HUES48 (cell line): ENCODE measurements around the gene MORC1.

Experiments
- H3K27ac ChIP-seq: one replicate; pipeline ENCODE4 v1.7.0; 2013; ENCODE audit warnings: low read depth, low read length, inconsistent platforms
- H3K27me3 ChIP-seq: 2 replicates; pipeline ENCODE4 v1.6.1; 2013; ENCODE audit warnings: mild to moderate bottlenecking, low read length; ENCODE audit not compliant: control insufficient read depth, insufficient read depth
- H3K36me3 ChIP-seq: 2 replicates; pipeline ENCODE4 v1.6.1; 2013; ENCODE audit warnings: low read length; ENCODE audit not compliant: control insufficient read depth, insufficient read depth
- H3K4me1 ChIP-seq: 2 replicates; pipeline ENCODE4 v1.6.1; 2013; ENCODE audit warnings: mild to moderate bottlenecking, low read length; ENCODE audit not compliant: control insufficient read depth, insufficient read depth
- H3K4me3 ChIP-seq: 2 replicates; pipeline ENCODE4 v1.5.1; 2013; ENCODE audit warnings: mild to moderate bottlenecking, low read depth, low read length
- H3K9ac ChIP-seq: 2 replicates; pipeline ENCODE4 v1.6.1; 2013; ENCODE audit warnings: mild to moderate bottlenecking, low read depth, low read length, moderate library complexity
- H3K9me3 ChIP-seq: 2 replicates; pipeline ENCODE4 v1.6.1; 2013; ENCODE audit warnings: low read length; ENCODE audit not compliant: control insufficient read depth, insufficient read depth

MORC1 gene

GRCh38 chr3:108946292-108947285 lies 171.3 kb downstream of the MORC1 start:
- Histone ChIP-seq H3K27ac (no peak overlapping the region), H3K36me3 (no peaks in the 10 kb centered on the region), H3K4me1 (no peaks in the 10 kb centered on the region), H3K9me3 (no peaks in the 10 kb centered on the region), H3K27me3 (no peaks in the 10 kb centered on the region), H3K4me3 (no peak overlapping the region), H3K9ac (no peak overlapping the region)

- Histone ChIP-seq H3K4me1 (no peaks in the 10 kb centered on the region), H3K27ac (no peak overlapping the region), H3K36me3 (no peaks in the 10 kb centered on the region), H3K4me3 (no peak overlapping the region), H3K9ac (no peak overlapping the region), H3K9me3 (no peaks in the 10 kb centered on the region), H3K27me3 (no peaks in the 10 kb centered on the region)
Observed at GRCh38 chr3:108940568-108941263, 177.2 kb downstream of the MORC1 start.

- no peak overlapping the region for H3K4me3 ChIP-seq
- H3K27me3 ChIP-seq = no peaks in the 10 kb centered on the region
- no peaks in the 10 kb centered on the region for H3K36me3 ChIP-seq
- no peak overlapping the region for H3K27ac ChIP-seq
- H3K4me1 ChIP-seq = no peaks in the 10 kb centered on the region
- no peak overlapping the region for H3K9ac ChIP-seq
- H3K9me3 ChIP-seq = no peaks in the 10 kb centered on the region
Observed at GRCh38 chr3:108940166-108940565, 177.8 kb downstream of the MORC1 start.

GRCh38 chr3:108936924-108937689 lies 180.8 kb downstream of the MORC1 start:
- no peak overlapping the region for H3K27ac ChIP-seq
- H3K9ac ChIP-seq = no peak overlapping the region
- H3K36me3 ChIP-seq = no peaks in the 10 kb centered on the region
- no peaks in the 10 kb centered on the region for H3K4me1 ChIP-seq
- H3K27me3 ChIP-seq = no peaks in the 10 kb centered on the region
- H3K4me3 ChIP-seq = no peak overlapping the region
- no peaks in the 10 kb centered on the region for H3K9me3 ChIP-seq

GRCh38 chr3:108931035-108931434 lies 186.9 kb downstream of the MORC1 start:
- H3K9me3 ChIP-seq = no peaks in the 10 kb centered on the region
- no peaks in the 10 kb centered on the region for H3K36me3 ChIP-seq
- H3K4me1 ChIP-seq = no peaks in the 10 kb centered on the region
- H3K9ac ChIP-seq = no peak overlapping the region
- H3K27me3 ChIP-seq = no peaks in the 10 kb centered on the region
- no peak overlapping the region for H3K27ac ChIP-seq
- no peak overlapping the region for H3K4me3 ChIP-seq

GRCh38 chr3:108918866-108919265 lies 199.1 kb downstream of the MORC1 start:
- H3K36me3 ChIP-seq = no peaks in the 10 kb centered on the region
- no peak overlapping the region for H3K4me3 ChIP-seq
- no peaks in the 10 kb centered on the region for H3K4me1 ChIP-seq

GRCh38 chr3:108914774-108915641 lies 202.9 kb downstream of the MORC1 start:
- no peak overlapping the region for H3K9ac ChIP-seq
- no peaks in the 10 kb centered on the region for H3K9me3 ChIP-seq
- no peaks in the 10 kb centered on the region for H3K36me3 ChIP-seq
- H3K27me3 ChIP-seq = no peaks in the 10 kb centered on the region
- H3K4me1 ChIP-seq = no peaks in the 10 kb centered on the region
- no peak overlapping the region for H3K4me3 ChIP-seq
- H3K27ac ChIP-seq = no peak overlapping the region

More at GRCh38 chr3:108918866-108919265, 199.1 kb downstream of the MORC1 start:
- no peak overlapping the region for H3K27ac ChIP-seq
- no peaks in the 10 kb centered on the region for H3K9me3 ChIP-seq
- H3K9ac ChIP-seq = no peak overlapping the region
- H3K27me3 ChIP-seq = no peaks in the 10 kb centered on the region

GRCh38 chr3:108909799-108910198 lies 208.1 kb downstream of the MORC1 start:
- Histone ChIP-seq H3K27ac (no peak overlapping the region), H3K4me3 (no peak overlapping the region), H3K4me1 (no peaks in the 10 kb centered on the region)

More at GRCh38 chr3:108909799-108910198, 208.1 kb downstream of the MORC1 start:
- no peaks in the 10 kb centered on the region for H3K27me3 ChIP-seq
- no peaks in the 10 kb centered on the region for H3K36me3 ChIP-seq
- no peak overlapping the region for H3K9ac ChIP-seq
- no peaks in the 10 kb centered on the region for H3K9me3 ChIP-seq
